Stimulated activated CD4-positive, alpha-beta T cell treated with anti-CD3 and anti-CD28 coated beads, TNF-alpha, amount 100 ng/mL, for 4 hours (primary cell): ENCODE results near the gene UPK3A.

Experiments
- DNase-seq, 3 experiments: peaks; one replicate each; pipeline ENCODE4 v3.0.0-alpha.2; 2020; ENCODE audit warnings: low read depth in 3 of 3

The UPK3A gene

GRCh38 chr22:45284705-45285262, at the start of gene UPK3A:
Gene UPK3A (plus strand): TSS chr22:45284949. CDS start chr22:45285014, 65 bp downstream.
- DNase-seq: peak; percentile 29 to 38 (median 38)

DNA sequence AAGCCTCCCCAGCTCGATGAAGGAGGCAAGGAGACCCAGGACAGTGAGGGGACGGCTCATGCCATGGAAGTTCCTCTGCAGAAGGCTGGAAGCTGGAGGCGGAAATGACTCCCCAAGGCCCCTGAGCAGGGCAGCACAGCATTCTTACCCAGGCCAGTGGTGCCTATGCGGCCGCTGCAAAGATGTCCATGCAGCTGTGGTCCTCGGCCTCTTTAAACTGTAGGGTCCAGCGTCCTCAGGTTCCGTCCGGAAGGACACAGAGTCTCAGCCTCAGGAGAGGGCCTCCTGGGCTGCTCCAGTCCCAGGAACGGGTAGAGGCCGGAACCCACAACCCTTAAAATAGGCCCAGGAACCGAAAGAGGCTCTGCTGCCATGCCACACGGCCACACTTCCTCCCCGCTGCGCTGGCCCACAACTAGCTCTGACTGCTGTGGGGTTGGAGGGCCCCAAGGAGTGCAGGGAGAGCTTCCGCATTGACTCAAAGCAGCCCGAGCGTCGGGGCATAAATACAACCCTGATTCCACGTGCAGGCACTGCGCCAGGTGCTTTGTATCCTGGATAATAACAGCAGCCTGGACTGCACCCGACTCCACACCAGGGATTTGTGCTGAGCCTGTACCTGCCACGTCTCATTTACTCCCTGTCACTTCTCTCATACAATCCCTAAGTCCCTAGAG, 49.5 kb upstream of the UPK3A start:
- no peak for DNase-seq

DNA sequence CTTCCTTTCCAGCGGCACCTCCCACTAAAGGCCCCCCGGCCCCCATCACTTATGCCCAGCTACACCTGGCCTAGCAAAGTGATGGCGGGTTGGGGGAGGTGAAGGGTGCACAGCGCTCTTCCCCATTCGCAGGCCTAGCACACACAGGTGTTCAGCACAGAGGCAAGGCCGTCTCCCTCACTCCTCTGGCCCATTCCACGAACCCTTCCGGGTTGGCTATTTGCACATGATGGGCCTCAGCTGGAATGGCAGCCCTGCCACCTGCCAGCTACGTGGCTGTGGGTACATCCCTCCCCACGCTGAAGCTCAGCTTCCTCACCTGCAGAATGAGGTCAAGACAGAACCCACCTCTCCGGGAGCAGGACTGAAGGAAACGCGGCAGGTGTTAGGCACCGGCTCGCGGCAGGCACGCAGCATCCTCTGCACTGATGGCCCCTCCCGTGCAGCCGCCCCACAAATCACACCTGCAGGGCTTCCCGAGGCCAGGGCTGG, 48.9 kb upstream of the UPK3A start:
- DNase-seq: no peak

DNA sequence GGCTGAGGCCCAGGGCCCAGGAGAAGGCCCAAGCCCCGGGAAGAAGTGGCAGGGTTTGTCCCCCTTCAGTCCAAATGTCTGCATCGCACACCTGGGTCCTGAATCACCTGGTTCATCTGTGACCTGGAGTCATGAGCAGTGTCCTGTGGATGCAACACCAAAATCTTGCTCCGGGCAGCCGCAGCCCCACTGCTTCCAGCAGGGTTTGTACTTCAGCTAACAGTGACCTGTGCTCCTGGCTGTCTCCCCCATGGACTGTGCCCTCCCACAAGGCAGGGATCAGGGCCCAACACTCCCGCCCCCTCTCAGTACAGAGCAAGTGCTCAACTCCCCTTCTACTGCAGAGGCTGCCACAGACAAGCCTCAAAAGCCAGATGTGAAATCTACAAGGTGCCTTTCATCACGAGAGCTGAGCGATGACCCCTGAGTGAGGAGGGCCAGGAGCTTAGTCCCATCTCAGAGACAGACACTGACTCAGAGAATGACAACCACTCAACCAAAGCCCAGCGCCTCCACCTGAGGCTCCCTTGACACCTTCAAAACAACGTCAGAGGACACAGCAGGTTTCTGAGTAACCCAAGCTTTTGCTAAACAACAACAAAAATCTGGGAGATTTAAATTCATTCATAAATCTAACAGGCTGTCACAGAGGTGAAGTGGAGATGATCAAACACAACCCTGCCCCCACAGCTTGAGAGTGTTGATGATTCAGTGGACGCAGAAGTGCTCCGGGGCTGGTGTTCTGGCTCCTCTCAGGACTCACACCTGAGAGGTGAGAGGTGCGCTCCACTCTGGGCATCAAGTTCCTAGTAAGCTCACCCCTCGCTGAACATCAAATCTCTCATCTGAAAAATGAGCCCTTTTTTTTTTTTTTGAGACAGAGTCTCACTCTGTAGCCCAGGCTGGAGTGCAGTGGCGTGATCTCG, 47.4 kb upstream of the UPK3A start:
- DNase-seq: no peak

DNA sequence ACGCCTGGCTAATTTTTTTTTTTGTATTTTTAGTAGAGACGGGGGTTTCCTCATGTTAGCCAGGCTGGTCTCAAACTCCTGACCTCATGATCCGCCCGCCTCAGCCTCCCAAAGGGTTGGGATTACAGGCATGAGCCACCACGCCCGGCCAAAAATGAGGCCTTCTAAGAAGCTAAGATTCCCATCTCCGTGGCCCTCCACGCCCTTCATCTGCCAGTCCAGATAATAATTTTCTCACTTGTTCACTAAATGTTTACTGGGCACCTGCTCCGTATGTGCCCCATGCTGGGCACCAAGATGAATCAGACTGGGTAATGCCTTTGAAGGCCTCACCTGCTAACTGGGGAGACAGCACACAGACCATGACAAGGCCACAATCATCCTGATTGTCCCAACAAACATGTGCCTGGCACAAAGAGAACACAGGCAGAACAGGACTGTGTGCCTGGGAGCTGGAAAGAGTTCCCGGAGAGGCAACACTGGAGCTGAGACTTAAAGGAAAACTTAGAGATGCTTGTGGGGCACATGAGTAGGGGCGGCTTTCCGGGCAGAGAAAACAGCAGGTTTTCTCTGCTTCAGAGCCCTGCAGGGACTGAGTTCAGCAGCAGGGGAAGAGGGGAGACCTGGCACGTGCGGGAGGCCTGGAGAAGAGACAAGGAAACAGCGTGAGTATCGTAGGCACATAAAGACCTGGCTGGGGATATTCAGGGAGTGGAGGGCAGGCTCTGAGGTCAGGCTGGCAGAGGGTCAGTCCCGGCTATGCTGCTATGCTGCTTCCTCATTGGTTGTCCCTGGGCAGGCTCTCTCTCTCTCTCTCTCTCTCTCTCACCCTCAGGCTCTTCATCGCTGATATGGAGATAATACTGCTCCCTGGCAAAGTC, 46.4 kb upstream of the UPK3A start:
- no peak for DNase-seq

GRCh38 chr22:45238957-45239680, 45.6 kb upstream of the UPK3A start:
- no peak for DNase-seq

DNA sequence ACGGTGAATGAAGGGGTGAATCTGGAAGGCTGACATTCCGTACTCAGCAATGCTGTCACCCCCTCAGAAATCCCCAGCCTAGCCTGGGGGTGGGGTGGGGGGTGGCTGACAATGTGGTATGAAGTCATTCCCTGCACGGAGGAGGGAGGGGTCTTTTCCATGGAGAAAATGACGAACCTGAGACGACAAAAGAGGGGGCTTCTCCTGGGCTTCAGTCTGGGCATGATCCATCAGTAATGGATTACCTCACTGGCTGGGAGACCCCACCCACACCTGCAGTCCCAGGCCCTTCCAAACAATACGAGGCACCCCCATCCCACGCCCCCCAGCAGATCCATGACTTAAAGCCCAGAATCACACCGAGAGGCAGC, 45.1 kb upstream of the UPK3A start:
- DNase-seq: no peak

GRCh38 chr22:45240104-45240809, 44.5 kb upstream of the UPK3A start:
- peak in 2 of 3 experiments; percentile 19 to 22 for DNase-seq

DNA sequence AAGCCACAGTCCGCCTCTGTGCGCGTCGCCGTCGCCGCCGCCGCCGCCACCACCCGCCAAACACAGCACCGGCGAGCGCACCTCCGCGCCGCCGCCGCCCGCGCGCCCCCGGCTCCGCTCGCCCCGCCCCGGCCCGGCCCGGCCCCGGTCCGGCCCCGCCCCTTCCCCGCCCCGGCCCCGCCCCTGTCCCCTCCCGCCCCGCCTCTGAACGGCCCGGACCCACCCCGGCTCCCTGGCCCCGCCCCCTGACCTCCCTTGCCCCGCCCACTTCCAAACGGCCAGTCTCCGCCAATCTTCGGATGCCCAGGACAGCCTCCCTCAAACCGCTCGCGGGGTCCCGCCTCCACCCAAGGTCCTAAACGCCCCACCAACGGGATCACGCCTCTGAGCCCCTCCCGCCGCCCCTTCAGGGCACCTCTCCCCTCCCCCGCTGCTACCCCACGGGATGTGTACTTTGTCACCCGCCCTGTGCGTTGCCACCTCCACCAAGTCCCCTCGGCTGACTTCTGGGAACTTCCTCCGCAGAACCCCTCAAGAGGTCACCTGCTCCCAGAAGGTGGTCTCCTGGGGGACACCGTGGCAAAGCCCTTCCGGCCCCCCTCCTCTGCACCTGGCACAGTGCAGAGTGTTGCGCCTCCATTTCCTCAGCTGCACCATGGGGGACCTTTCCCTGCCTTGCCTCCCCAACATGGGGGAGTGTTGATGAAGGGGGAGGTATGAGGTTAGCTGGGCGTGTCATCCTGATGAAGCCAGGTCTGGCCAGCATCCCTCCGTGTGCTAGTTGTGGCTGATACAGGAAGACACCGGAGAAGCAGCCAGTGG, 43.7 kb upstream of the UPK3A start, which contains the start of gene KIAA0930:
TSS of gene KIAA0930 (minus strand) at position 85 of the 822 bp plus-strand sequence. CDS start 191 bp downstream, outside the sequence.
- DNase-seq: peak; percentile 68 to 71 (median 71)

DNA sequence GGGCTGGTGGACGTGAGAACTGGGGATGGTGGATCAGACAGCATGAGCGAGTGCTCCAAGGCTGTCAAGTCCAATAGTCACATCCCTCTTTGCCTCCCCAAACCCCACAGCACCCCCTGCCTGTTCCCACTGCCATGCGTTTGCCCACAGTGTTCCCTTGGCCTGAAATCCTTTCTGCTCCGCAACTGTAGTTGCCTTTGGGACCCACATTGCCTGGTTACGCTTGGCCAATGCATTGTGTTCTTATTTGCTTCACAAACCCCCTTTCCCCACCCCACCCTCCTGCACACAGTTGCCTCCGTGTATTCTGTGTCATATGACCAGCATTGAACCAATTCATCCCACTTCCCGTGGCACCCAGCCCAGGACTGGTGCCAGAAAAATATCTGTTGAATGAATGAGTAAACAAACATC, 42.0 kb upstream of the UPK3A start:
- DNase-seq: no peak

- no peak for DNase-seq
Observed at GRCh38 chr22:45244916-45245315, 39.8 kb upstream of the UPK3A start.

DNA sequence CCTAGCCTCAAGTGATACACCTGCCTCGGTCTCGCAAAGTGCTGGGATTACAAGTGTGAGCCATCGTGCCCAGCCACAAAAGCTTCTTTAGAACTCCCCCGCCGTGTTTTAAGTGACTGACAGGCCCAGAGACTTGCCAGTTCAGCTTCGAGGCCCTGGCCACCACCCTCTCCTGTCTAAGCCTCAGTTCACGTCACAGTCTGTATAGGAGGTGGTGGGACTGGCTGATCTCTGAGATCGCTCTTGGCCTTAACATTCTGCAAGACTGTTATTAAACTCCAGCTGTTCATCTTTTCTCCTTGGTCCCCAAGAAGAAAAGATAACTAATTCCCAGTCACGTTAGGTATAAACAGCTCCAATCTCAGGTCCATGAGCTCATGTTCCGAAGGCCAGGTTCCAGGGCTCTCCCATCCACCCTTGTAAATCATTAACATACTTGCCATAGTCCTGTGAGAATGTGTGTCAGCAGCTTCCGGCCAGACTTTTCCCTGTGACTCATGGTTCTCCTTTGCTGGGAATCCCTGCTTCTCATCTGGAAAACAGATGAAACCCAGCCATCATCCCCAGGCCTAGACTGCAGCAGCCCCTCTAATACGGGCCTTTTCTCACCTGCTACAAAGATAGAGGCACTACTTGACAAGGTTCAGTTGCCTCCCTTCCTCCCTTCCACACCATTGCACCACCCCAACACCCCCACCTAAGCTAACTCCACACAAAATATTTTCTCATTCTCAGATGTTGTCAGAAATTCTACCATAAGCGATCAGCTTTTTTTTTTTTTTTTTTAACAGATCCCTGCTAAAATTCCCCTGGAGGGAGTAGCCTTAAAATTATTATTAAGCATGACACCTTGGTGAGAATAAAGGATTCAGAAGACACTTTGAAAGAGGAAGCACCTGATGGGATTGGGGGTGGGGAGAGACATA, 38.4 kb upstream of the UPK3A start:
- no peak for DNase-seq

GRCh38 chr22:45248832-45249561, 35.8 kb upstream of the UPK3A start:
- no peak for DNase-seq

- no peak for DNase-seq
Observed at GRCh38 chr22:45251825-45252224, 32.9 kb upstream of the UPK3A start.

DNA sequence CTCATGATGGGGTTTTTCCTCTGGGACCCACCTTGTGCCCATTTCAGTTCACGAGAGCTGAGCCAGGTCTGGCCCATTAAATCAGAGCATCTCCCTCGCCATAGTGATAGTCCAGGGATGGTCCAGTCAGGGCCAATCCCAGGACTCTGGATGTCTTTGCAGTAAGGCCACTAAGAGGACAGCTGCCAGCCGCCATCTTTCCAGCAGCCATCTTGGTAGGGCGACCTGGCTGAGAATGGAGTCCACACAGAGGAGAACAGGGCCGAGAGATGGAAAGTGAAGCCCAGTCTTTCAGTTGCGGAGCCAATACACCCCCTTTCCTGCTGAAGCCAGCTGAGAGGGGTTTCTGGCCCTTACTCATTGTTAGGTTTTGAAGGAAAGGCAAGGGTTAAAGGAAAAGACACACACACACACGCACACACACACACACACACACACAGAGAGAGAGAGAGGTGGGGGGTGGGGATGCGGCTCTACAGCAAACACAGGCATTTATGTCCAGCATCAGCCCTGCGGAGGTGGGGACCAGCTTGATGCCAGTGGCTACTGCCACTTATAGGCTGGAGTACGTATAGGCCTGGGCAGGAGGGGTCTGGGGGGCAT, 31.6 kb upstream of the UPK3A start:
- DNase-seq: no peak

DNA sequence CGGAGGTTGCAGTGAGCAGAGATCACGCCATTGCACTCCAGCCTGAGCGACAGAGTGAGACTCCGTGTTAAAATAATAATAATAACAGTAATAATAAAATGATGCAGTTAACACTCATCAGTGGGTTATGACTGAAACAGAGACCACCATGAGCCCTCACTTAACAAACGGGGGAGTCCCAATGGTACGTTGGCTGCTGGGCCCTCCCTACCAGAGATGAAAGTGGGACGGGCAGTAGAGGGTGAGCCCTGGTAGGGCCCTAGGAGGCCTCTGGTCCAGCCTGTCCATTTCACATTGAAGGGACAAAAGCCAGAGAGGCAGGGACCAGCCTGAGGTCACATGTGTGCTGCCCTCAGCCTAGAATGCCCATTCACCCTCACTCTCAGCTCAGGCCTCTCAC, 30.4 kb upstream of the UPK3A start:
- DNase-seq: no peak

- DNase-seq: no peak
Observed at GRCh38 chr22:45254789-45255278, 29.9 kb upstream of the UPK3A start.
